Measurements from ENCODE around the gene CENPF. TPM values are rescaled to one million over a fixed set of nuclear protein-coding genes. Genes with fewer than 3 reads are reported as not detected.
"Not testable (repeated sequence)": the region's sequence is repeated elsewhere in the genome, so short reads cannot be mapped to it uniquely, and the experiment has no call there.

CENPF gene
- total and polyA plus RNA-seq, 9 of the 15 experiments (the other 6 are each of a cell fraction or from before 2014, with no cell fraction given), result 50.6 to 180 (median 98.3) TPM

DNA sequence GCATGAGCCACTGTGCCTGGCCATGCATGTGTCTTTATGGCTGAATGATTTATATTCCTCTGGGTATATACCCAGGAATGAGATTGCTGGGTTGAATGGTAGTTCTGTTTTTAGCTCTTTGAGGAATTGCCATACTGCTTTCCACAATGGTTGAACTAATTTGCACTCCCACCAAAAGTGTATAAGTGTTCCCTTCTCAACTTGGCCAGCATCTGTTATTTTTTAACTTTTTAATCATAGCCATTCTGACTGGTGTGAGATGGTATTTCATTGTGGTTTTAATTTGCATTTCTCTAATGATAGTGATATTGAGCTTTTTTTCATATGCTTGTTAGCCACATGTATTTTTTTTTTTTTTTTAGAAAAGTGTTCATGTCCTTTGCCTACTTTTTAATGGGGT is 7.1 kb downstream of the CENPF start:
- FAIRE-seq; H3K9me1 ChIP-seq (ENCODE audit: control insufficient read depth, insufficient read depth, low read length); in situ Hi-C loops (cut with MboI): not testable (repeated sequence)

DNA sequence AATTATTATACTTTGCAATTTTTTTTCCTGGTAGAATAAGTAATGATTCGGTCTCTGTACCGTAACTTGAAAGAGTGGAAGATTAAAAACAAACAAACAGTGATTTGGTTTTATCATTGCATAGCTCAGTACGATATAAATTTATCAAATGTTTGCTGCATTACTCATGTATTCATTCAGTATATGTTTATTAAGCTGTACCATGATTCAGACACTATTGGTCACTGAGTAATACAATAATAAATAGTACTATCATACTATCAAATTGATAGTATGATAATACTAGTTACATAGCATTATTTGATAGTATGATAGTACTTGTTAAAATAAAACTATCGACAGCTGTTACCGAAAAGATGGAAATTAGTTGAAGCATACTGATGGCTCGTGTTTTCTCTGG is 12.1 kb downstream of the CENPF start:
- intact Hi-C loops (cut with micrococcal nuclease) (no loop called here), in situ Hi-C loops (cut with MboI) (no loop called here)
- POLR2A ChIA-PET, result no interaction called here
- H3K36me3 ChIP-seq (ENCODE audit: control insufficient read depth, insufficient read depth, low read length), result peaks cover 67% of the 10 kb centered on the region
- no peaks in the 10 kb centered on the region for H3K4me1 ChIP-seq (replicated peaks in 1 of 2; ENCODE audit: control insufficient read depth in 2 of 2, insufficient read depth in 2 of 2, low read length in 2 of 2)
- CTCF ChIA-PET (ENCODE audit: low intra/inter-chr PET ratio), result no interaction called here
- BruUV-seq (replicated peaks), result no TSS peak
- H2AFZ ChIP-seq (ENCODE audit: low read depth, low read length), result no peak overlapping the region
- H3K27me3 ChIP-seq (ENCODE audit: control insufficient read depth in 2 of 2, insufficient read depth in 2 of 2, low read length in 2 of 2), result no peaks in the 10 kb centered on the region
- no peaks in the 10 kb centered on the region for H3K9me3 ChIP-seq (replicated peaks; ENCODE audit: control insufficient read depth, insufficient read depth, low read depth, low read length)
- 93% methylated on average over 6 of the region's 6 CpGs for WGBS (ENCODE audit: insufficient coverage, low coverage, missing lambda C conversion rate)
- H3K4me2 ChIP-seq (ENCODE audit: insufficient read depth, low read length), result no peak overlapping the region
- H4K20me1 ChIP-seq (replicated peaks; ENCODE audit: control insufficient read depth, insufficient read depth, low read length), result no peaks in the 10 kb centered on the region; the same call in 1 of the 2 replicates
- FAIRE-seq (no peak), DNase-seq (ENCODE audit: extremely low read depth in 1 of 4, low spot score in 3 of 4) (no peak), ATAC-seq (no peak)
- no peaks in the 10 kb centered on the region for H3K9me1 ChIP-seq (ENCODE audit: control insufficient read depth, insufficient read depth, low read length)
- H3K79me2 ChIP-seq (ENCODE audit: control insufficient read depth, insufficient read depth, low read length), result peaks cover 46% of the 10 kb centered on the region
- H3K27ac ChIP-seq (ENCODE audit: extremely low read depth, low read depth, low read length), result no peak overlapping the region
- no peak overlapping the region for H3K4me3 ChIP-seq
- H3K9ac ChIP-seq (ENCODE audit: insufficient read depth in 1 of 2, low read depth in 2 of 2, low read length in 2 of 2), result no peak overlapping the region
- TF ChIP-seq, protein P1, sequence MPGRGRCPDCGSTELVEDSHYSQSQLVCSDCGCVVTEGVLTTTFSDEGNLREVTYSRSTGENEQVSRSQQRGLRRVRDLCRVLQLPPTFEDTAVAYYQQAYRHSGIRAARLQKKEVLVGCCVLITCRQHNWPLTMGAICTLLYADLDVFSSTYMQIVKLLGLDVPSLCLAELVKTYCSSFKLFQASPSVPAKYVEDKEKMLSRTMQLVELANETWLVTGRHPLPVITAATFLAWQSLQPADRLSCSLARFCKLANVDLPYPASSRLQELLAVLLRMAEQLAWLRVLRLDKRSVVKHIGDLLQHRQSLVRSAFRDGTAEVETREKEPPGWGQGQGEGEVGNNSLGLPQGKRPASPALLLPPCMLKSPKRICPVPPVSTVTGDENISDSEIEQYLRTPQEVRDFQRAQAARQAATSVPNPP (IDR thresholded peaks at IDR 0.05; ENCODE audit: borderline replicate concordance, insufficient read depth, insufficient read length), result no peak
- TF ChIP-seq, protein P2, sequence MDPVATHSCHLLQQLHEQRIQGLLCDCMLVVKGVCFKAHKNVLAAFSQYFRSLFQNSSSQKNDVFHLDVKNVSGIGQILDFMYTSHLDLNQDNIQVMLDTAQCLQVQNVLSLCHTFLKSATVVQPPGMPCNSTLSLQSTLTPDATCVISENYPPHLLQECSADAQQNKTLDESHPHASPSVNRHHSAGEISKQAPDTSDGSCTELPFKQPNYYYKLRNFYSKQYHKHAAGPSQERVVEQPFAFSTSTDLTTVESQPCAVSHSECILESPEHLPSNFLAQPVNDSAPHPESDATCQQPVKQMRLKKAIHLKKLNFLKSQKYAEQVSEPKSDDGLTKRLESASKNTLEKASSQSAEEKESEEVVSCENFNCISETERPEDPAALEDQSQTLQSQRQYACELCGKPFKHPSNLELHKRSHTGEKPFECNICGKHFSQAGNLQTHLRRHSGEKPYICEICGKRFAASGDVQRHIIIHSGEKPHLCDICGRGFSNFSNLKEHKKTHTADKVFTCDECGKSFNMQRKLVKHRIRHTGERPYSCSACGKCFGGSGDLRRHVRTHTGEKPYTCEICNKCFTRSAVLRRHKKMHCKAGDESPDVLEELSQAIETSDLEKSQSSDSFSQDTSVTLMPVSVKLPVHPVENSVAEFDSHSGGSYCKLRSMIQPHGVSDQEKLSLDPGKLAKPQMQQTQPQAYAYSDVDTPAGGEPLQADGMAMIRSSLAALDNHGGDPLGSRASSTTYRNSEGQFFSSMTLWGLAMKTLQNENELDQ (CRISPR knock-in tag; IDR thresholded peaks at IDR 0.05; ENCODE audit: borderline replicate concordance), result no peak
- TF ChIP-seq TCFL5 (CRISPR knock-in tag; conservative IDR thresholded peaks at IDR 0.05) (no peak), ILF3 (IDR thresholded peaks at IDR 0.05; ENCODE audit: borderline replicate concordance) (no peak), HMGN3 (IDR thresholded peaks at IDR 0.05; ENCODE audit: borderline replicate concordance, extremely low read depth, insufficient read length, low read depth, low read length) (no peak), HLTF (IDR thresholded peaks at IDR 0.05) (no peak)
- TF ChIP-seq, protein P3, sequence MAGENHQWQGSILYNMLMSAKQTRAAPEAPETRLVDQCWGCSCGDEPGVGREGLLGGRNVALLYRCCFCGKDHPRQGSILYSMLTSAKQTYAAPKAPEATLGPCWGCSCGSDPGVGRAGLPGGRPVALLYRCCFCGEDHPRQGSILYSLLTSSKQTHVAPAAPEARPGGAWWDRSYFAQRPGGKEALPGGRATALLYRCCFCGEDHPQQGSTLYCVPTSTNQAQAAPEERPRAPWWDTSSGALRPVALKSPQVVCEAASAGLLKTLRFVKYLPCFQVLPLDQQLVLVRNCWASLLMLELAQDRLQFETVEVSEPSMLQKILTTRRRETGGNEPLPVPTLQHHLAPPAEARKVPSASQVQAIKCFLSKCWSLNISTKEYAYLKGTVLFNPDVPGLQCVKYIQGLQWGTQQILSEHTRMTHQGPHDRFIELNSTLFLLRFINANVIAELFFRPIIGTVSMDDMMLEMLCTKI (IDR thresholded peaks at IDR 0.05; ENCODE audit: partially characterized antibody), result no peak
- TF ChIP-seq, protein P4, sequence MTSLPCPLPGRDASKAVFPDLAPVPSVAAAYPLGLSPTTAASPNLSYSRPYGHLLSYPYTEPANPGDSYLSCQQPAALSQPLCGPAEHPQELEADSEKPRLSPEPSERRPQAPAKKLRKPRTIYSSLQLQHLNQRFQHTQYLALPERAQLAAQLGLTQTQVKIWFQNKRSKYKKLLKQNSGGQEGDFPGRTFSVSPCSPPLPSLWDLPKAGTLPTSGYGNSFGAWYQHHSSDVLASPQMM (CRISPR knock-in tag; IDR thresholded peaks at IDR 0.05), result no peak

More for the DNA sequence above, 7.1 kb downstream of the CENPF start:
- CTCF ChIA-PET (ENCODE audit: low intra/inter-chr PET ratio); H3K27me3 ChIP-seq (ENCODE audit: control insufficient read depth in 2 of 2, insufficient read depth in 2 of 2, low read length in 2 of 2); intact Hi-C loops (cut with micrococcal nuclease); H3K4me3 ChIP-seq; H3K9me3 ChIP-seq (replicated peaks; ENCODE audit: control insufficient read depth, insufficient read depth, low read depth, low read length); H3K9ac ChIP-seq (ENCODE audit: insufficient read depth in 1 of 2, low read depth in 2 of 2, low read length in 2 of 2); H4K20me1 ChIP-seq (replicated peaks; ENCODE audit: control insufficient read depth, insufficient read depth, low read length); H3K4me1 ChIP-seq (replicated peaks in 1 of 2; ENCODE audit: control insufficient read depth in 2 of 2, insufficient read depth in 2 of 2, low read length in 2 of 2); H3K4me2 ChIP-seq (ENCODE audit: insufficient read depth, low read length); H2AFZ ChIP-seq (ENCODE audit: low read depth, low read length); ATAC-seq; DNase-seq (ENCODE audit: extremely low read depth in 1 of 4, low spot score in 3 of 4); BruUV-seq (replicated peaks); H3K27ac ChIP-seq (ENCODE audit: extremely low read depth, low read depth, low read length): not testable (repeated sequence)
- H3K36me3 ChIP-seq (ENCODE audit: control insufficient read depth, insufficient read depth, low read length), result peaks cover 48% of the 10 kb centered on the region
- POLR2A ChIA-PET, result interaction anchor here (2.0 kb wide), 1 partner anchor 7 kb away, joined by 6 read pairs; the partner anchor contains the start of gene CENPF
- peaks cover 88% of the 10 kb centered on the region for H3K79me2 ChIP-seq (ENCODE audit: control insufficient read depth, insufficient read depth, low read length)
